H1 (cell line): ENCODE data around the gene PODN.

Source experiments
- CHD2 ChIP-seq: IDR thresholded peaks from 2 replicates; pipeline ENCODE4 v1.6.1; 2012; ENCODE audit warnings: low read length, improper control_type of control experiment
- POLR2A ChIP-seq, 2 experiments: IDR thresholded peaks; 1 replicate in 1 of 2; 2 replicates in 1 of 2; pipeline ENCODE4 v1.6.1; 2011; ENCODE audit warnings: low read depth in 2 of 2, low read length in 2 of 2, mild to moderate bottlenecking in 2 of 2; ENCODE audit errors: control extremely low read depth in 1 of 2
- TEAD4 ChIP-seq: IDR thresholded peaks from 2 replicates; pipeline ENCODE4 v1.6.1; 2012; ENCODE audit warnings: low read depth, low read length, inconsistent platforms, mixed read lengths
- TF ChIP-seq, protein P1 (sequence below): IDR thresholded peaks from 2 replicates; pipeline ENCODE4 v1.6.1; 2011; ENCODE audit warnings: low read depth, mild to moderate bottlenecking, low read length; ENCODE audit not compliant: insufficient read depth

DNA sequence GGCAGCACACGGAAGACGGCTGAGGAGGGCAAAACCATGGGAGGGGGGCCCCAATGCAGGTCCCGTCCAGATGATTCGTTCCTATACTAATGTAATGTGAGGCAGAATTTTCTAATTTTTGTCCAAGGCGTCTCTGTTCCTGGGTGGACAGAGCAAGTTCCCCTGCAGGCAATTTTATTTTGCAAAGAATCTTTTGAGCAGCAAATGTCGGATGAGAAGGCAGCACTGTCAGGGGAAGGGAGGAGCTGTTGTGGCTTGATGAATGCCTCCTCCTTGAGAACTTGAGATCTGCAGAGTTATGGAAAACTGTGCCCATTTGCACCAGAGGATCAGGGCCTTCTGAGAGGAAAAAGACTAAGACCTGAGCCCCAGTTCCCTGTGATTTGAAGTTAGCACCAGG lies 63.1 kb downstream of the PODN start:
- TF ChIP-seq TEAD4: no peak
- no peak for TF ChIP-seq POLR2A (IDR thresholded peaks at IDR 0.05; ENCODE audit: control extremely low read depth in 1 of 2, low read depth in 2 of 2, low read length in 2 of 2)
- TF ChIP-seq, protein P1, sequence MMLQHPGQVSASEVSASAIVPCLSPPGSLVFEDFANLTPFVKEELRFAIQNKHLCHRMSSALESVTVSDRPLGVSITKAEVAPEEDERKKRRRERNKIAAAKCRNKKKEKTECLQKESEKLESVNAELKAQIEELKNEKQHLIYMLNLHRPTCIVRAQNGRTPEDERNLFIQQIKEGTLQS: no peak
- TF ChIP-seq CHD2: no peak
